Stimulated activated CD4-positive, alpha-beta T cell treated with anti-CD3 and anti-CD28 coated beads, Interleukin-4, amount 100 ng/mL, for 48 hours (primary cell): ENCODE measurements around the gene MYO19.

Experiments
- DNase-seq, 2 donors: peaks; one replicate each; pipeline ENCODE4 v3.0.0-alpha.2; 2020; ENCODE audit warnings: low read depth in 2 of 2

The MYO19 gene, protein sequence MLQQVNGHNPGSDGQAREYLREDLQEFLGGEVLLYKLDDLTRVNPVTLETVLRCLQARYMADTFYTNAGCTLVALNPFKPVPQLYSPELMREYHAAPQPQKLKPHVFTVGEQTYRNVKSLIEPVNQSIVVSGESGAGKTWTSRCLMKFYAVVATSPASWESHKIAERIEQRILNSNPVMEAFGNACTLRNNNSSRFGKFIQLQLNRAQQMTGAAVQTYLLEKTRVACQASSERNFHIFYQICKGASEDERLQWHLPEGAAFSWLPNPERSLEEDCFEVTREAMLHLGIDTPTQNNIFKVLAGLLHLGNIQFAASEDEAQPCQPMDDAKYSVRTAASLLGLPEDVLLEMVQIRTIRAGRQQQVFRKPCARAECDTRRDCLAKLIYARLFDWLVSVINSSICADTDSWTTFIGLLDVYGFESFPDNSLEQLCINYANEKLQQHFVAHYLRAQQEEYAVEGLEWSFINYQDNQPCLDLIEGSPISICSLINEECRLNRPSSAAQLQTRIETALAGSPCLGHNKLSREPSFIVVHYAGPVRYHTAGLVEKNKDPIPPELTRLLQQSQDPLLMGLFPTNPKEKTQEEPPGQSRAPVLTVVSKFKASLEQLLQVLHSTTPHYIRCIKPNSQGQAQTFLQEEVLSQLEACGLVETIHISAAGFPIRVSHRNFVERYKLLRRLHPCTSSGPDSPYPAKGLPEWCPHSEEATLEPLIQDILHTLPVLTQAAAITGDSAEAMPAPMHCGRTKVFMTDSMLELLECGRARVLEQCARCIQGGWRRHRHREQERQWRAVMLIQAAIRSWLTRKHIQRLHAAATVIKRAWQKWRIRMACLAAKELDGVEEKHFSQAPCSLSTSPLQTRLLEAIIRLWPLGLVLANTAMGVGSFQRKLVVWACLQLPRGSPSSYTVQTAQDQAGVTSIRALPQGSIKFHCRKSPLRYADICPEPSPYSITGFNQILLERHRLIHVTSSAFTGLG

GRCh38 chr17:36534840-36535668 lies at the start of gene MYO19, which contains the start of gene PIGW:
MYO19 (minus strand) TSS chr17:36534868; CDS start chr17:36532538, 2,330 bp downstream.
PIGW (plus strand) TSS chr17:36534987; CDS start chr17:36537102, 2,115 bp downstream.
- DNase-seq: peak; percentile 82 to 88

- no peak for DNase-seq
These were observed 49.1 kb upstream of the MYO19 start for GRCh38 chr17:36583787-36584186.

DNA sequence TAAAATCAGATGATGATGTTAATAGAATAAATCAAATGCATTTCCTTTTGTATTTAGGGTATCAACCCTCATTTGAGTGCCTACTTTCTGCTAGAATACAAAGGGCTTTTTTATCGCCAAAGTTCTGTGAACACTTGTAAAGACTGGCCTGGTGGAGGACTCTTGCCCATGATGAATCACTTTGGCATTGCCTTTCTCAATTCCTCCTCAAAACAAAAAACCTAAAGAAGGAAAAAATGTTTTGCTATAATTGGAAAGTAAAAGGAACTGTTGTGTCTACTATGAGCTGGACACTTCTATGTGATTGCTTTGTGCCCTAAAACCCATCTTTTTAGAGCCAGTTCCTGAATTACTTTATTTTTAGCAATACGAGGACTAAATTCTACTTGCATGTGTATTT lies 44.0 kb upstream of the MYO19 start:
- DNase-seq: no peak

DNA sequence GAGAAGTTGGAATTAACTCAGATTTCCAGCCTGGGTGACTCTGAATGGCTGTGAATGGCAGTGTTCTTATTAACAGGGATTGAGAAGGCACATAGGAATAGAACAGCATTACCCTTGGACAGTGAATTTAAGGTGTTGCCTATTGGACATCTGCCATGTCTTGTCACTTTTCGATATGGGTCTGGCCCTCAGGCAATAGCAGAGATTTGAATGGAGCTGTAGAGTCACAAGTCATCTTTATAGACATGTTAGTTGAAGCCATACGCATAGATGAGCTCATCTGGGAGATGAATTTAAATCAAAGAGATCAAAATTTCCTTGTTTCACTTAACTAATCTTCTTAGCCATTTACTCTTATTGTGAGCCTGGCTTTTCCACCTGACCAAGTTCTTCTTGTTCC lies 42.1 kb upstream of the MYO19 start:
- DNase-seq: no peak

GRCh38 chr17:36575028-36575427 lies 40.4 kb upstream of the MYO19 start:
- no peak for DNase-seq

- no peak for DNase-seq
These were observed 31.4 kb upstream of the MYO19 start for GRCh38 chr17:36566081-36566480.

DNA sequence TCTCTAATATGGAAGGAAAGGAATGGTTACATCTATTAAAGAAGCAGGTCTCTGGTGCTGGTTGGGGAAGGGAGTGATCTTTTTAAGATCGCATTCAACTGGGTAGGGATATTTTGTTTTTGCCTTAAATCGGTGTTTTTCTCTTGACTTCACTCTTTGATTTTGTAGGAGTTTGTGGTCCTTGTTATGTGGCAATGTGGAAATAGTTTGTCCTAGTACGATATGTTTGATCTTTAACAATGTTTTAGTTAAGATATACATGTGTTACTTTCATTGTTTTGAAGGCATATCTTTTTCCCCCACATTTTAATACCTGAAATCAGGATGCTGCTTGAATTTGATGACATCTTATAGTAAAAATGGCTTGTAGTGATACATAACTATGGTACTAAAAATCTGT lies 18.8 kb upstream of the MYO19 start:
- DNase-seq: no peak

- no peak for DNase-seq
These were observed 16.1 kb upstream of the MYO19 start for GRCh38 chr17:36550491-36551417.

DNA sequence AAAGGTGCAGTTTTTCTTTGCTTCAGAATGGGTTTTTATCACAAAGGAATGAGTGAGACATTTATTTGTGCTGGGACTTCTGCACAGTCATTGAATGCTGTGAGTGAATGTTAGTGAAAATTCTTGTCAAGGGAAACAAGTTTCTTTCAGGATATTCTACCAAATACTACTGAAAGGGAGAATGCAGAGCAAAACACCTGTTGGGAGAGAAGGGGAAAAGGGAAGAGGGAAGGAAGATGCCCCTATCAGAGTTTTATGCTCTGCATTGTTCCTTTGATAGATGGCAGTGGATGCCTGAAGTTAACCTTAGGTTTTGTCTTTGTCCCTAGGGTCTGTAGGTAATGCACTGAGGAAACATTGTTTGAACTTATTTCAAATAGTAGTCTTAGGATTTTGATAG lies 13.1 kb upstream of the MYO19 start:
- no peak for DNase-seq

GRCh38 chr17:36546418-36547093 lies 11.9 kb upstream of the MYO19 start:
- DNase-seq: no peak

GRCh38 chr17:36545465-36546417 lies 11.1 kb upstream of the MYO19 start:
- peak; percentile 95 for DNase-seq

GRCh38 chr17:36545077-36545464 lies 10.4 kb upstream of the MYO19 start:
- no peak for DNase-seq

- DNase-seq: peak; percentile 86 to 95
These were observed 9.8 kb upstream of the MYO19 start, which contains the start of gene GGNBP2 for GRCh38 chr17:36544307-36545076. GGNBP2 (plus strand) TSS chr17:36544919; CDS start chr17:36545725, 806 bp downstream.

GRCh38 chr17:36544044-36544306 lies 9.3 kb upstream of the MYO19 start:
- DNase-seq: peak in 1 of 2 donors; percentile 16

DNA sequence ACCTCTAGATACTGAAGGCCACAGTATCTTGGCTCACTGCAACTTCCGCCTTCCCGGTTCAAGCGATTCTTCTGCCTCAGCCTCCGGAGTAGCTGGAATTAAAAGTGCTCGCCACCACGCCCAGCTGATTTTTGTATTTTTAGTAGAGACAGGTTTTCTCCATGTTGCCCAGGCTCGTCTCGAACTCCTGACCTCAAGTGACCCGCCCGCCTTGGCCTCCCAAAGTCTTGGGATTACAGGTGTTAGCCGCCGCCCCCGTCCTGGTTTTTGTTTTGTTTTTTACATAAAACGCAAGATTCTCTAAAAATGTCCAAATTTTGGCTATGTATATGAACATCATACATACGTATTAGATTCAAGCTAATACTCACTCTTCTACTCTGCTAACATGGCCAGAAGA lies 8.1 kb upstream of the MYO19 start:
- DNase-seq: no peak

- DNase-seq: no peak
These were observed 6.0 kb upstream of the MYO19 start for GRCh38 chr17:36540696-36541095.

DNA sequence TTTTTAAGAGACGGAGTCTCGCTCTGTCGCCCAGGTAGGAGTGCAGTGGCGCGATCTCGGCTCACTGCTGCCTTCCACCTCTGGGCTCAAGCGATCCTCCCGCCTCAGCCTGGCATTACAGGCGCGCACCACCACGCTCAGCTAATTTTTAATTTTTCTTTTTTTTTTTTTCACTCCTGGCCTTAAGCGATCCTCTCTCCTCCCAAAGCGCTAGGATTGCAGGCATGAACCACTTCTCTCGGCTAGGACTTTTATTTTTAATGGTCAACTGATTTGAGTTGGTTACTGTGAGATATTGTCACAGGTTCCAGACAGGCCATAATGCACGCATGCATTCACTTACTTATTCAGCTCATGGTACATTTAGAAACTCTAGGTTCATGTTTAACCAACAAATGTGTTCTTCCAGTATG lies 1.0 kb upstream of the MYO19 start:
- DNase-seq: no peak
